ENCODE data around the gene TBKBP1.

TBKBP1 gene

GRCh38 chr17:47716375-47716774, 22.4 kb downstream of the TBKBP1 start:
- DNase-seq = no peak

GRCh38 chr17:47717261-47717697, 23.3 kb downstream of the TBKBP1 start:
- DNase-seq = no peak

- no peak for DNase-seq
Measured at GRCh38 chr17:47717979-47718621, 24.1 kb downstream of the TBKBP1 start.

DNA sequence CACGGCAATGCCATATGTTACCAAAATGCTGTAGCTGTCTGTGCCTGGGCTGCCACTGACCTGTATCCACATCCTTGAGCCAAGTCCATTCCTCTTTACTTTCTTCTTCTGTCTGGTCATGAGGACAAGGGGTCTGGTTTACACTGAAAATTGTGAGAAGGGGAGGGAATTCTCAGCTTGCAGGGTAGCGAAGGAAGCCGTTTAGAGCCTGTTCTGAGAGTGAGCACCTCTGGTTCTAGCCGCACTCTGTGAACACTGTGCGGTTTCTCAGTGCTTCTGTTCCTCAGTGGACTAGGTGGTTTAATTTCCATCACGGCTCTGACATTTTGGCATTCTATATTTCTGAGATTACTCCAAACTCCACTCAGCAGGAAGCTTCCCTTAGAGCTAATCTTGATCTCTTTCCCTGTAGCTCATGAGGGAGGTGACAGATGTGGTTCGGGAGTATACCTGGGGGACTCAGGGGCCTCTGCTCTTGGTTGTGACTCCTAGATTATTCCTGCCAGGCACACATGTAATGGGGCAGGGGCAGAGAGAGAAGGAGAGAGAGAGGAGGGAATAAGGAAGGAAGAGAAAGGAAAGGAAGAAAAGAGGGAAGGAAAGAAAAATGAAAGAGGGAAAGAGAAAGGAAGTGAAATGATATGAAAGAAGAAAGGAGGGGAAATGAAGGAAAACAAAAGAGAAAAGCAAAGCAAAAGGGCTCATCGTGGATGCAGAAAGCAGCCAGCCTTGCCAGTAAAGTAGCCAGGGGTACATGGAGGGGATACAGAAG, 24.9 kb downstream of the TBKBP1 start:
- no peak for DNase-seq

DNA sequence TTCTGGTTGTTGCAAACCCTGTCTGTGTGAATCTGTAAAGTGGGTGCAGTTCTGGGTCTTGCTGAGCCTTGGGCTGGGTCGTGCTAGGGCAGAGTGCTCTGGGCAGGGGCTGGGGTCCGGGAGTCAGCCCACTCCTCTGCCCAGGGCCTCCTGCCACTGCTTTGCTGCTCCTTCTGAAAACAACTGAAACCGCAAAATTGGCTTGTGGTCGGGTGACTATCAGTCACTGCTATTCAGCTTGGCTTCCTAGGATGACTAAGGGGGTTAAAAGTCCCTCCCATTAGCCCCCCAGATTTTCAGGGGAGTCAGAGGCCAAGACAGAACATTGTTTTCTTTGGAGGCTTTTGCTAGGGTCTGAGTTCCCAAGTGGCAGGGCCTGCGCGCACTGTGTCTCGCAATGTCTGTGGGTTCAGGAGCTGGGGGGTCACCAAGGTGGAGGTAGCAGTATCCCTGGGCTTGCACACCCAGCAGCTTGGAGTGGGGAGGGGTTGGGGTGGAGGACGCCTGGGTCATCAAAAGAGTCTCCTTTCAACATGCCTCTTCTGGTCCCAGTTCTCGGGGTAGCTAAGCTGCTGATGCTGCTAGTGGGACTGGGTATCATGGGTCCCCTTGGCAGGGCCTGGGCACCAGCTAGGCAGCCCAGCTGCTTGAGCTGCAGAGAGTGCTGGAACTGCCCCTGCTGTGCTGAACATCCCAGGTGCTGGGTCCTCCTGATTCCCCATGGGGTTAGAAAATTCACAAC, 25.6 kb downstream of the TBKBP1 start:
- peak; percentile 66 for DNase-seq

- no peak for DNase-seq
Measured at GRCh38 chr17:47720196-47720595, 26.2 kb downstream of the TBKBP1 start.

- peak; percentile 14 for DNase-seq
Measured at GRCh38 chr17:47720754-47721533, 27.0 kb downstream of the TBKBP1 start.

DNA sequence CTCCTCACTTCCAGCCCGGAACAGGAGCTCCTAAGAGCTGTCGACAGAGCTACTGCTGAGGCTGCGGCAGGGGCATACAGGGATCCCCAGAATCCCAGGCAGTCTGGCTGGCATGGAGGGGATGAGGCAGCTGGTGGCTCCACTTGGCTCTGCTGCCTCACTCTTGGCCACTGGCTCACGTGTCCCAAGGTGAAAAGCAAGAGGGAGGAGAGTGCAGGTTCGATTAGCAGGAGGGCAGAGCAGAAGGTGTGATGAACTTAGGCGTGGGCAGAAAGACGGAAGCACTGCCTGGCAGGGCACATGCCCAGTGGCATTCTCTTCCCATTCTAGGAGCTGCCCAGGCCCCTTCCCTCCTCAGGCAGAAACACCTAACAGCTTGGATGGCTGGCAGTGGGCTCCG, 27.8 kb downstream of the TBKBP1 start:
- no peak for DNase-seq

- no peak for DNase-seq
Measured at GRCh38 chr17:47724705-47725104, 30.7 kb downstream of the TBKBP1 start.

DNA sequence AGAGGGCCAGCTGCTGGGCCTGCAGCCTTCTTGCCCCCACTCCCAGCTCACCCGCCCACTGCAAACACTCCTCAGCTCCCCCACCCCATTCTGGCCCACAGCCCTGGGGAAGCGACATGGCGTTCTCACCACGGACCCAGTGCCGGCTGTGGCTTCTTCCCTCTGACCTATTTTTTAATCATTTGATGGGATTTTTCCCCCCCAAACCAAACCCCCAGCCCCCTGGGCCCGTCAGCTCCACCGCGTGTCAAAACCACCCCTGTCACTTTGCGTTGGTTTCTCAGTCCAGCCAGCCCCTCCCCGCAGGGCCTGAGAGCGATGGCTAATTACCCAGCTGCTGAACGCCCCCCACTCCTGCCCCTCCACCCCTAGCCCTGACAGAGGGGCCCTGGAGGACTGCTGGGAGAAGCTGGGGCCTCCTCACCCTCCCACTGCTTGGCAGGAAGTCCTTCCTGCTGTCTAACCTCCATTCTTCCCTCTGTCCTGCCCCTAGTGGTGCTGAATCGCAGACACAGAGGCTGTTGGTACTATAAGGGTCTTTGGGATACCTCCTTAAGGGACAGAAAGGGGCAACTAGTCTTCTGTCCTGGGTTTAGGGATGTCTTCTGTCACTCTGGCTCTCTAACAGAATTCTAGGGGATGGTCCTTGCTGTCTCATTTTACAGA, 31.6 kb downstream of the TBKBP1 start:
- no peak for DNase-seq

- no peak for DNase-seq
Measured at GRCh38 chr17:47726796-47727703, 33.1 kb downstream of the TBKBP1 start.

GRCh38 chr17:47727704-47728036, 33.7 kb downstream of the TBKBP1 start:
- no peak for DNase-seq

GRCh38 chr17:47728214-47728877, 34.4 kb downstream of the TBKBP1 start:
- DNase-seq = no peak

DNA sequence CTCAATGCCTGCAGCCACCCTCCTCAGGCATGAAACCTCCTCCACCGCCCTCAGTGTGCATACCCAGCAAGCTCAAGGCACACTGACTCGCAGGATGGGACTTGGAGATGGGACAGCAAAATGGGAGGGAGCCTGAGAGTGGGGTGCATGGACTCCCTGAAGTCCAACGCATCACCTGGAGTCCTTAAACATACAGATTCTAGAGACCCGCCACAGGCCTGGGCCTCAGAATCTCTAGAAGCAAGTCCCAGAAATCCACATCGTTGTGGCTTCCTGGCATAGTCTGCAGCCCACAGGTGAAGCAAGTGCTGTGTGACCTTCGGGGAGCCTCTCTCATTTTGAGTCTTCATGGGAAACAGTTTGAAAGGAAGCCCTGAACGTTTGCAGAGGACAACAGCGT, 35.5 kb downstream of the TBKBP1 start:
- no peak for DNase-seq

DNA sequence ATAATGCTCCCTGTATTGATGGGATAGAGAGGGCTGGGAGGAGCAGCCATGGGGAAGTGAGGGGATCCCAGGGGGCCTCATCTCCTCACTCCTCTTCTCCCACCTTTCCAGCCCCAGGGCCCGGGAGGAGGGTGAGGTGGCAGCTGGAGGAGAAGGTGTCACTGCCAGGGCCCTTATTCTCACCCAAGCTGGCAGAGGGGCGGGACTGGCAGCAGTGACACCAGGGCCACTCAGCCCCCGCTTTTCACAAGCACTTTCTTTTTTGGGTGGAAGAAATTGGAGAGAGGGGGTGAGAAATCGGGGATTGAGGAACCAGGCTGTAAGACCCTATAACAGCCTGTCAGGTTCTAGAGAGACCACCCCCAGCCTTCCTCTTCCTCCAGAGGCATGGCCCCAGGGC, 36.7 kb downstream of the TBKBP1 start:
- no peak for DNase-seq

DNA sequence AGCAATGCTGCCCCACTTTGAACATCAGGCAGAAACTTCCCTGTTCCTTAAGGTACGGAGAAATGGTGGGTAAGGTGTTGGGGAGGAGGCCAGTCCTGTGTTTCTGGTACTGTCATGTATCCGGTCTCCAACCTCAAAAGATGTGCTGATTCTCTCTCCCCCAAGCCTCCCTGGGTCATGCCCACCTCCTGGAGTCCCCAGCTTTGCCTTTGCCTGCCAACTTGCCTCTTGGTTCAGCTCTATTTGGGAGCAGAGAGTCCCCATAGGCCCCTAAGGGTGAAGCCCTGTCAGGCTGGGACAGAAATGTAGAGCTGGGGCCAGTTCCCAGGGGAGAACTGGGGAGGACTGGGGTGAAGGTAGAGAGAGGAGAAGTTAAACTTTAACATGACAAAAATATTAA, 37.4 kb downstream of the TBKBP1 start:
- DNase-seq = no peak

GRCh38 chr17:47732399-47733046, 38.6 kb downstream of the TBKBP1 start:
- no peak for DNase-seq

- no peak for DNase-seq
Measured at GRCh38 chr17:47733047-47733673, 39.2 kb downstream of the TBKBP1 start, which contains the start of gene TBX21. Gene TBX21 (plus strand): TSS chr17:47733236. CDS start chr17:47733455, 219 bp downstream.

- no peak for DNase-seq
Measured at GRCh38 chr17:47733674-47734410, 39.9 kb downstream of the TBKBP1 start.
